Superior temporal gyrus (tissue), 1 donor: ENCODE measurements around the gene PGBD4.

ENCODE experiments used
- DNase-seq: peaks from one replicate; pipeline ENCODE4 v3.0.0-alpha.2; 2016; ENCODE audit errors: extremely low spot score

Gene PGBD4

DNA sequence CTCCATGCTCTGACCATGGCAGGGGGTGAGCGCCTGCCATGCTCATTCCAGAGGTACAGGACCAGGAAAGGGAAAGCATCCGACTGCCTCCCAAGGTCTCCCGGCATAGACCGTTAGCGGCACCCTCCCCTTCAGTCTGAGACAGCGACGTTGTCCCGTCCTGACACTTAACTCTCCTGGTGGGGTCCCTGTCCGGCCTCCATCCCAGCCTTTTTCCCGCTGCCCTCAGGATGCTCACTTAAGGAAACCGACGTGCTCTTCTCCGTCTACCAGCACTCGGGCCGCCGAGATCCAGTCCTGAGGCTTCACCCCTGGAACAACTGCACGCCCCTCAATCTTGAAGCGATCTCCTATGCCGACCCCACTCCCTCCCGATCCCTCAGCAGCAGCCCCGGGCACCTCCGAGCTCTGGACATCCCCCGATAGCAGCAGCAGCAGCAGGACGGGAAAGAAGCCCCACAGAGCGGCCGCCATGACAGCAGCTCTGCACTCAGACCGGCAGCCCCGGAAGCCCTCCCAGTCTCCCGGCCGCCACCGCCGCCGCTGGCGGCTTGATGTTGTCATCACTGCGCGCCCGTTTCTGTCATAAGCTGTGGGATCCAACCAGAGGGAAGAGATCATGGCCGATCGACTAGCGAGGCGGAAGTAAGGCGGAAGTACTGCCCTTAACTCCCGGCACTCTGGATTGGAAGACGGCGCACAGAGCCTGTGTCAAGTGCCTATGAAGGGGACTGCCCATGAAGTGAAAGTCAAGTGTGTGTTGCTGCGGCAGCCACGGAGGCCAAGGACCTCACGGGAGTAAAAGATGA lies at the start of gene PGBD4, which contains the start of gene EMC7:
PGBD4 (plus strand) TSS at position 718 of the 809 bp plus-strand sequence. CDS start 449 bp downstream, outside the sequence.
EMC7 (minus strand) TSS at position 497 of the 809 bp plus-strand sequence; CDS start at position 474, 23 bp downstream.
- DNase-seq, result peak; percentile 99

DNA sequence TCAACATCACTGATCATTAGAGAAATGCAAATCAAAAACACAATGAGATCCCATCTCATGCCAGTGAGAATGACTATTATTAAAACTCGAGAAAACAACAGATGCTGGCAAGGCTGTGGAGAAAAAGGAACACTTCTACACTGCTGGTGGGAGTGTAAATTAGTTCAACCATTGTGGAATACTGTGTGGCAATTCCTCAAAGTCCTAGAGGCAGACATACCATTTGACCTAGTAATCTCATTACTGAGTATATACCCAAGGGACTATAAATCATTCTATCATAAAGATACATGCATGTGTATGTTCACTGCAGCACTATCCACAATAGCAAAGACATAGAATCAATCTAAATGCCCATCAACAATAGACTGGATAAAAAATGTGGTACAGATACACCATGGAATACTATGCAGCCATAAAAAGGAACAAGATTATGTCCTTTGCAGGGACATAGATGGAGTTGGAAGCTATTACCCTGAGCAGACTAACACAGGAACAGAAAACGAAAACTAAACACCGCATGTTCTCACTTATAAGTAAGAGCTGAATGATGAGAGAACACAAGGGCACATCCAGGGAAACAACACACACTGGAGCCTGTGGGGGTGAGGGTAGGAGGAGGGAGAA lies 47.7 kb upstream of the PGBD4 start:
- no peak for DNase-seq

DNA sequence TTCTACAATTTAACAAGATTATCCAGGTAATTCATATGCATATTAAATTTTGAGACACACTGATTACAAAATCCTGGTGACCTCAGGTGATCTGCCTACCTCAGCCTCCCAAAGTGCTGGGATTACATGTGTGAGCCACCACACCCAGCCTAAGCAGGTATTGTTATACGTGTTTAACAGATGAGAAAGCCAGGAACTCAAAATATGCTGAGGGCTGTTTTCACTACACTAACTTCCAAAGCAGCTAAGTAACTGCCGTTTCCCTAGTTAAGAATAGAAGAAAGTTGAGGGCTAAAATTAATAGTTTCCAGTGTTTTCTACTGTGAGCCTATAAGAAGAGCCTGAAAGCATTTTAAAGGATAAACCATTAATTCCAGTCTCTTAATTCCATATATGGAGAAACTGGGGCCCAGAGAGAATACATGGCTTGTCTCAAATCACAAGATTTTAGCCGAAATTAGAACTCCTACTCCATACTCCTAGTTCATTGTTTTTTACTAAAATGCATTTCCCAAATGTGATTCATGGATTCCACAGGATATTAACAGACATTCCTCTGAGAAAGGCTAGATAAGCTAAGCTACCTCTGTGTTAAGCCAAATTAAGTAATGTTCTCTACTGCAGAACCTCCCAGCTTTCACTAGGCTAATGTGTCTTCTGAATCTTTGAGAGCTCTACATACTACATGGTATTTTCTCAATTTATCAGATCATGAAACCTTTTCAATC lies 45.9 kb upstream of the PGBD4 start:
- DNase-seq, result no peak

DNA sequence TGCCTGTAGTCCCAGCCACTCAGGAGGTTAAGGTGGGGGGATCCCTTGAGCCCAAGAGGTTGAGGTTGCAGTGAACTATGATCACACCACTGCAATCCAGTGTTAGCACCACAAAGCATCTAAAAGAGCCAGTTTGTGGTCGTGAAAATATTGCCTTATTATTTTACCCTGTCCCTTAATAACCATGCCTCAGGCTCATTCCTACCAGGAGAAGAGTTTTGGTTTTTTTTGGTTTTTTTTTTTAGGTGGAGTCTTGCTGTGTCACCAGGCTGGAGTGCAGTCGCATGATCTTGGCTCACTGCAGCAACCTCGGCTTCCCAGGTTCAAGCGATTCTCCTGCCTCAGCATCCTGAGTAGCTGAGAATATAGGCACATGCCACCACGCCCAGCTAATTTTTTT lies 45.0 kb upstream of the PGBD4 start:
- DNase-seq, result no peak

DNA sequence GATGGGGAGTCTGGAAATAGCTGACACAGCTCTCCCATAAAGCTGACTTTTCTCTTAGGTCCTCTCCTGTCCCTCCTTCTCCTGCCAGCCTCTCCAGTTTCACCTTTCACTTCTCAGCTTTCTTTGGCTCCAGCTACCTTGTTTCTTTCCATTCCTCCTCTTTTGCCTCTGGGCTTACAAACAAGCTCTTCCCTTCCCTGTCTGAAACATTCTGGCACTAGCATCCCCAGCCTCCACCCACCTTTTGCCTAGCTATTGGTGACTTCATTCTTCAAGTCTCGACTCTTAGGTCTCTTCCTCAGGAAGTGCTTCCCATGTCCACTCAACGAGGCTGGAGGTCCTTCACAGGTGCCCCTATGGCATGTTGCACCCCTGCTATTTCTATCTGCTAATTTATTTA lies 42.4 kb upstream of the PGBD4 start:
- no peak for DNase-seq

DNA sequence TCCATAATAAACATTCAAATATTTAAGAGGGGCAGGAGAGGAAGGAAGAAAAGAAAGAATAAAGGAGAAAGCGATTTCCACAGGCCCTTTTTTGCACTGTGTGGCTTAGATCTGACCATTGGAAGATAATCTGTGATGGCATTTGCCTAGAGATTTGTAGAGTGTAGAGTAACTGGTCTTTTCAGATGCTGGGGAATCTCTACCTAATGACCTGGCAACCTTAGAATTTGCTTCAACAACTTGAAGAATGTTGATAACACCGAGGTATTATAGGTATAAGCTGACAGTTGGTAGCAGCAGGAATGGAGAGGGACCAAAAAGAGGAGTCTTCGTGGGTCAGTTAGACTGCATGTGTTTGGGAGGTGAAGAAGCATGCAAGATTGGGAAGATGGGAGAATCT lies 41.9 kb upstream of the PGBD4 start:
- DNase-seq, result no peak

DNA sequence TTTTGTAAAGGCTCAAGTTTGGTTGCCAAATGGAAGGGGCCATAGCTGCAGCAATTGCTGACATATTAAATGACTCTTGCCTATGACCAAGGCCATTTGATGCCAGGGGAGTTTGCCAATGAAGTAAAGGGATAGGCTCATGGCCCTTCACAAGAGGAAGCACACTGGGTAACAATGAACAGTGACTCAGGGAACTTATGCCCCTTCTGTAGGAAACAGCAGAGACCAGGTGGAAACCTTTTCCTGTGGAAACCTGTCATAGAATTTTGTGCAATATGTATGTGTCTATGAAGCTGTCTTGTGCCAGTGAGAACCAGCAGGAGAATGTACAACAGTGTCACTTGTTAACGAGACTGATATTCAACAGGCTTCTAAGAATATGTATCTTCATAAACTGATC lies 37.4 kb upstream of the PGBD4 start:
- no peak for DNase-seq

DNA sequence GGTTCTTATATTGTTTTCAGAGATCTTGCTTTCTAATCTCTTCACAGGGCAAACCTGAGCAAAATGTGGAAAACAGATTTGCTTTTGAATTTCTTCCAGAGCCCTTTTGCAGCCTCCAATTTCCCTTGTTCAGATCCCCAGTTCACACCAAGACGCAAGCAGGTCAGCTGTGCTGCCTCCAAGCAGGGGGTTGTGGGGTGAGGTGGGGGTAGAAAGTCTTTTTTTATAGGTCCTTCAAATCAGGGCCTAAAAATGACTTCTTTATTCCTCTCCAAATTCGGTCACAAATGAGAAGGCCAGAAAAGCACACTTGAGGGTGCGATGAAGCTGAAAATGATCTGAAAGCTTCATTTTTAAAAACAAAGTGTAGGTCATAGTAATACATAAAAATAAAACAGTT lies 36.6 kb upstream of the PGBD4 start:
- DNase-seq, result no peak

DNA sequence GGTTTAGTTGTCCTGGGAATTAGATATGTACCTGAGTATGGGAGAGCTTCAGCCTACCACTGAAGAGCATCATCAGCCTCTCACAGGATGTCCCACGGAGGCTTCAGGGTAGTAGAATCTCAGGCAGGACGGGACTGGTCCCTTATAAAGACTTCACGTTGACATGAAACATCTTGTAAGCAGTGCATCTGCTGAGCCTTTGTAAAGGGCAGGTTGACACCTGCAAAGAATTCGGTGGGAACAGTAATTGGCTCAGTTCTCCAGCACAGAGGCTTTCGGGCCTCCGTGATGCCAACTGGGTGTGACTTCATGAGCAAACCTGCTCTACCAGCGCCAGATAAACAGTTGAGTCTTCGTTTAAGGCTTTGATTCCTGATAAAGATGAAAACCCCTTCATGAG lies 35.9 kb upstream of the PGBD4 start:
- DNase-seq, result no peak

DNA sequence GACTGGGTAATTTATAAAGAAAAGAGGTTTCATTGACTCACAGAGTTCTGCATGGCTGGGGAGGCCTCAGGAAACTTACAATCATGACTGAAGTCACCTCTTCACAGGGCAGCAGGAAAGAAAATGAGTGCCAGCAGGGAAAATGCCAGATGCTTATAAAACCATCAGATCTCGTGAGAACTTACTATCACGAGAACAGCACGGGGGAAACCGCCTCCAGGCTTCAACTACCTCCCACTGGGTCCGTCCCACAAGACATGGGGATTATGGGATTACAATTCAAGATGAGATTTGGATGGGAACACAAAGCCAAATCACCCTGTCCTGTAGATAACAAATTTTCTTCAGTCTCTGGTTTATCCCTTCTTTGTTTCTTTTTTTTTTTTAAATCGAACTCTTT lies 31.9 kb upstream of the PGBD4 start:
- DNase-seq, result no peak

DNA sequence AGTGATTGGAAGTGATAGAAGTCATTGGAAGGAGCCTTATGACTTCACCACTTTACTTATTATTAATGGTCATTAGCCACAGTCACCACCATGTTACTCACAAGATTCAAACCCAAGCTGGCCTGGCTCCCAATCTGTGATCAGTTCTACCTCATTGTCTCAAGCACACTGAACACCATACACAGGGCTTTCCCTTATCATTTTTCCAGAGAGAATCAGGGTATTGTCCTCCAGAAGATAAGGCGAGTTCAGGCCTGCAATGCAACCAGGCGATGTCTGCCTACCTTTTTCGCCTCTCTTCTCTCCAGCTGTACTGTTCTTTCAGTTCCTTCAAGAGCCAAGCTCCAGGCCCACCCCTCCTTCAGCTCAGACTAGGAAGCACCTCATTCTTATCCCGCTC lies 25.1 kb upstream of the PGBD4 start:
- no peak for DNase-seq

DNA sequence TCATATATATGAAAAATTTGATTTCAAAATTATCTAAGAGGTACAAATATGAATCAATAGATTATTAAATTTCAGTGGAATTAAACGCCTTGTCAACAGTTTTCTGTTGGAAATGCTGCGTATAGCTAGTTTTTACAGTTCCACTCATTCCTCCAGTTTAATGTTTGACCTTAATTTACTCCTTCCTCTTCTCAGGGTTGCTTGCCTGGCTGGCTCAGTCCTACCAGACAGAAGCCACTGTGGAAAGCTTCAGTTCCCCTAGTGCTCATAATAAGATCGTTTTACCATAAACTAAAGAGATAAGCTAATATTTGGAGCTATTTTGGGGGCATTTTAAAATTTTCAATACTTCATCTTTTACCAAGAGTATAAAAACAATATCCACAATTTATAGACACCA lies 23.0 kb upstream of the PGBD4 start:
- DNase-seq, result no peak

DNA sequence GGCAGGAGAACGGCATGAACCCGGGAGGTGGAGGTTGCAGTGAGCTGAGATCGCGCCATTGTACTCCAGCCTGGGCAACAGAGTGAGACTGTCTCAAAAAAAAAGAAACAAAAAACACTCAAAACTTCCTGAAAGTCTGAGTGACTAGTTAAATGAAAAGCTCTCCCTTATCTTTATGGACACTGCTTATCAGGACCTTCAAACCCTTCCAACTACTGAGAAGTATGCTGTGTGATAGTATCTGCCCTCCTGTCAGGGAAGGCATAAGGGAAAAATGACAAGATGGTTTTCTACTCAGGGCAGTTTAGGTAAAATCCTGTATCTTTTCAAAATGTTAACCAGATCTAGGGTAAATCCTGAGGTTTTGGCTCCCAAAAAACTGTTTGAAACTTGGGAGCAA lies 22.0 kb upstream of the PGBD4 start:
- DNase-seq, result no peak

DNA sequence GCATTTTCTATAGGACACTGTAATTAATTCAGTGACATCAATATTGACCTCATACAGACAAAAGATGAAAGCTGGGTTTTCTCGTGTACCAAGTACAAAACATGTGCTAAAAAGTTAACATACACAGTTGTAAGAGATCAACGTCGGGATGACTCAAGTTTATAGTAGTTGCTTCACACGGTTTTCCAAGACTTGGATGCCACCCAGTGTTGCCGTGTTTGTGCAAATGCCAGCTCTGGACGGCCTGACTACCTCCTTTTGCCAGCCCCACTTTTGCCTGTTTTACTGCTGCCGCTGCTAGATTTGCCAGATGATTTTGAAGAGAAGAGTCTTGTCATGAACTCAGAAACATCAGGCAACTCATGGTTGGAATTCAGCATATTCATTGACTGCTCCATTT lies 17.8 kb upstream of the PGBD4 start:
- peak; percentile 29 for DNase-seq

DNA sequence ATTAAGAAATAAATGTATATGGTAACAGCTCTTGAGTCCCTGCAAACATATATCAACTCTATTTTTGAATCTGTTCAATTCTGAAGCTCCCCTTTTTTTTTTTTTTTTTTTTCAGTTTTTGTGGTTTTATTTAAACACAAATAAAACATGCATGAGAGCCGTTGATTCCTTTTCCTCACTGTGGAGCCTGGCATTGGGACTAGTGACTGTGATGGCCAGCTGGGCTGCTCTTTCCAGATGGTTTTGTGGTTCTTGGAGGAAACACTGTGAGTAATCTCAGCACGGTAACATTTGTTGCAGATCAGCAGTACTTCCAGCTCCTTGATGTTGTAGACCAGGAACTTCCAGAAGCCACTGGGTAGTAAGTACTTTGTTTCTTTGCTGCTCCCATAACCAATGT lies 16.1 kb upstream of the PGBD4 start:
- no peak for DNase-seq

DNA sequence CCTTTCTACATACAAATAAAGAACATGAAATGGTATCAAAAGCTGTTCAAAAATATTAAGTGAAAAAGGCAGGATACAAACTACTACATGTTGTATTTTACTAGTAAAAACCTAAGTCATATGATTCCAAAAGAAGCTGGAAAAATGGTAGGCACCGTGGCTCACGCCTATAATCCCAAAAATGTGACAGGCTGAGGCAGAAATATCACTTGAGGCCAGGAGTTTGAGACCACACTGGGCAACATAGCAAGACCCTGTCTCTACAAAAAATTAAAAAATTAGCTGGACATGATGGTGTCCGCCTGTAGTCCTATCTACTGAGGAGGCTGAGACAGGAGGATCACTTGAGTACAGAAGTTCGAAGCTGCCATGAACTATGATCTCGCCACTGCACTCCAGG lies 2.0 kb upstream of the PGBD4 start:
- no peak for DNase-seq

DNA sequence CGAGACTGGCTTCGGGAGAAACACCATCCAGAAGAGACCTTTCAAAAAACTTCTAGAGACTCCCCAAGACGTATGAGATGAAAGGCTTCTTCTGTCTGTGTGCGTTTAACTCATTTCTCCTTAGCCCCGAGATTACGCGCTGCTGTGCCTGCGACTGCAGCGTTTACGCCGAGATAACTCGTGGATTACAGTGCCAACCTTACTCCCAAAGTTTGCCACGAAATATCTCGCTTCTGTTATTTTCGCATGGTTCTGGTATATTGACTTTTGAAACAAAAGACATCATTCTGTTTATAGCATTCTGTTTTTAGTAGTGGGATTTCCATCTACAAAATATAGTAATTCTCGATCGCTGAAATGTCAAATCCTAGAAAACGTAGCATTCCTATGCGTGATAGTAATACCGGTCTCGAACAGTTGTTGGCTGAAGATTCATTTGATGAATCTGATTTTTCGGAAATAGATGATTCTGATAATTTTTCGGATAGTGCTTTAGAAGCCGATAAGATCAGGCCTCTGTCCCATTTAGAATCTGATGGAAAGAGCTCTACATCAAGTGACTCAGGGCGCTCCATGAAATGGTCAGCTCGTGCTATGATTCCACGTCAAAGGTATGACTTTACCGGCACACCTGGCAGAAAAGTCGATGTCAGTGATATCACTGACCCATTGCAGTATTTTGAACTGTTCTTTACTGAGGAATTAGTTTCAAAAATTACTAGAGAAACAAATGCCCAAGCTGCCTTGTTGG lies 467 bp downstream of the PGBD4 start:
- DNase-seq, result no peak

DNA sequence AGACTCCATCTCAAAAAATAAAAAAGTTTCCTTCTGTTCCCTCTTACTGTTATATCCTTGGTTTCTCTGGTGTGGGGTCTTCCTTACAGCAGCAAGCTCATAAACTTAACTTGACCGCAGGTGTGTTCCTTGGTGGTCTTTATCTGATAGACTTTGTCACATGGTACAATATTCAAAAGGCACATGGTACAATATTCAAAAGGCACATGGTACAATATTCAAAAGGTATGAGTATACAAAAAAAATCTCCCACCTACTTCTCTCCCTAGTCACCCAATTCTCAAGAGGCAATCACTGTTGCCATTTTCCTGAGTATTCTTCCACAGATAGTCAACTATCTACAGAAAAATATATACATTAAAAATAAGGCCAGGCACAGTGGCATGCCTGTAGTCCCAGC lies 4.5 kb downstream of the PGBD4 start:
- DNase-seq, result no peak

DNA sequence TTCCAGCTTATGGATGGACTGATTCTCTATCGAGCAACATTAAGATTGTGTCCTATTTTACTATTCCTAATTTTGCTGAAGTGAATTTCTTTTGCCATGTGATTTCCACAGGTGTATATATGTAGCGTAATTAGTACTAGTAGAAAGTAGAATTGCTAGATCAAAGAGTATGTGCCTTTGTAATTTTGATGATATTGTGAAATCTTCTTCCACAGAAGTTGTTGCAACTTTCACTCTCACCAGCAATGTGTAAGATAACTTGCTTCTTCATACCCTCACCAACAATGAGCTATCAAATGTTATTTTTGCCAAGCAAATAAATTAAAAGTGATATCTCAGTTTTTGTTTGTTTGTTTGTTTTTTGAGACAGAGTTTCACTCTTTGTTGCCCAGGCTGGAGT lies 5.4 kb downstream of the PGBD4 start:
- DNase-seq, result no peak

DNA sequence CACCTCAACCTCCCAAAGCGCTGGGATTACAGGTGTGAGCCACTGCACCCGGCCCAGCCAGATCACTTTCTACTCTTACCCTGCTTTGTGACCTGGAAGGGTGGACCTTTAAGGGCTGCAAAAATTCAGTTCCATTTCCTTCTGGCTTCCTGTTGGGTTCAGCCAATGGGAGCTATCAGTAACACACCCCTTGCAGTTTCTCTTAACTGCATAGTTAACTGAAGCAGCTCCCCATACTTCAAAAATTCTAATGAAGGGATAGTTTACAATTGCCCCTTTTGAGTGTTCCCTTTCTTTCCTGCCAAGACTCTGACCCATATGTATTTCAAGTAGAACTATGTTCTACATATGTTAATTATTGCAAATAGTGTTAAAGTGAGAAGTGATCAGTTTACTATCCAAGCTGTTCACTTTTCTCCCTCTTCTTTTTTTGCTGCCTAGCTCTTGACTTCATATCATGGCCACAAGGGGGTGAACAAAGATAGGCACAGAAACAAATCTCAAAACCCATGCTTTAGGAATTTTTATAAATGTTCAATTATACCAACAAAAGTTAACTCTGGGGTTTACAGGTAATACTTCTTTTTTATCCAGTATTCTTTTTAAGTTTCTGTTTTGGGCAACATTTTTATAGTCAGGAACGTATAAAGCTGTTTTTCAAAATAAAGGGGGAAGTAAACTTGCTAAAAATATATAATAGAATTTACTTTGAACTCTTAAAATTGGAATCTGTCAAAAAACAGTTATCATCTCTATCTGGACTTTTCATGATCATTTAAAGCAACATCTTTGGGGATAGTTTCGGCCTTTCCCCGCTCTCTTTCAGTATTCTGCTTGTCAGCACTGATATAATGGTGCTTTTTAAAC lies 8.1 kb downstream of the PGBD4 start:
- peak; percentile 34 for DNase-seq

DNA sequence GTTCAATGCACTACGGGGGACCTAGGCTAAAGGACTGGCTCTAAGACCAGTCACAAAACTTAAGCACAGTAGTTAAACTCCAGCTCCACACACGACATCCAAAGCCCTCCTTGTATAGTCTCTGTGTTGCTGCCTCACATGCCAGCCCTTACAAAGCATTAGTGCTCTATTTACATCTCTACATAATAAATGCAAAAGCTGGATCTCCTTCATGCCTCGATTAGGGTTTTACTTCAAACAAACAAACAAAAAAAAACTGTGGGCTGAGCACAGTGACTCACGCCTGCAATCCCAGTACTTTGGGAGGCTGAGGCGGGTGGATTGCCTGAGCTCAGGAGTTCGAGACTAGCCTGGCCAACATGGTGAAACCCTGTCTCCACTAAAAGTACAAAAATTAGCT lies 9.6 kb downstream of the PGBD4 start:
- no peak for DNase-seq
